GM20000 (cell line): ENCODE results near the gene CLTB.

Source experiments
- DNase-seq: peaks from one replicate; pipeline ENCODE4 v3.0.0; 2012; ENCODE audit warnings: low spot score
- CTCF ChIP-seq: IDR thresholded peaks from 2 replicates; pipeline ENCODE4 v1.5.1; 2012; ENCODE audit warnings: mild to moderate bottlenecking, control low read depth; ENCODE audit errors: extremely low read depth, missing control alignments

The CLTB gene

GRCh38 chr5:176397736-176398420 lies 18.5 kb downstream of the CLTB start:
- TF ChIP-seq CTCF = no peak
- no peak for DNase-seq

- TF ChIP-seq CTCF = no peak
These were observed 20.0 kb downstream of the CLTB start for GRCh38 chr5:176396330-176396729.

DNA sequence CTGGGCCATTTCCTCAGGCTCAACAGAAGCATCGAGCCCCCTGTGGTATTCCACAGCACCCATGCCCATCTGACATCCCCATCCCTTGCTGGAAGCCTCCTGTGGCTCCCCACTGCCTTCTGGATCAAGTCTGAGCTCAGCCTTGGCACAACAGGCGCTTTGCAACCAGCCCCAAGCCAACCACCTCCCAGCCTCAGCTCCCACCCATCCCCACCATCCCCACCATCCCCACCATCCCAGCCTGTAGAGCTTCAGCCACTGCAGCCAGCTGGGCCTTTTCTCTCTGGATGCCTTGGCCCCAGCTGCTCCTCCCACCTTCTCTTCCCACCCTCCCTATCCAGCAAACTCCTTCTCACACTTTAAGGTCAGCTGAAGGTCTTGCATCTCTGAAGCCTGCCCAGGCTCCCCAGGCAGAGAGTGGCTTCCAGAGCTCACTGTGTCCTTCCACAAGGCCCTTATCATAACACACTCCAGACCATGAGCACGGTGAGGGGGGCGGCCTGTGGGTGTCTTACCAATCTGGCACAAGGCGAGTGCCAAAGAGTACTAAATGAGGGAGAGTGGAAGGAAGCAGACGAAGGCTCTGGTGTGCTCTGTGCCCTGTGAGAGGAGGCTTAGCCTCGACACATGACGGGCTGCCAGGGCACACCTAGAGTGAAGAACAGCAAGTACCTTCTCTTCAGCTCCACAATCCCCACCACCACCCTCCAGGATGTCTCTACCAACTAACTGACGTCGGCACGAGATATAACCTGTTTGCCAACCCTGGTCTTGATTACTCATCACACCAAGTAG lies 21.3 kb downstream of the CLTB start:
- no peak for TF ChIP-seq CTCF
- DNase-seq = no peak

More at GRCh38 chr5:176396330-176396729, 20.0 kb downstream of the CLTB start:
- DNase-seq = no peak

- no peak for TF ChIP-seq CTCF
- no peak for DNase-seq
These were observed 22.2 kb downstream of the CLTB start for GRCh38 chr5:176394096-176394495.

- no peak for TF ChIP-seq CTCF
These were observed 23.8 kb downstream of the CLTB start for GRCh38 chr5:176392526-176392925.

GRCh38 chr5:176391999-176392398 lies 24.3 kb downstream of the CLTB start:
- DNase-seq = no peak
- TF ChIP-seq CTCF = no peak

More at GRCh38 chr5:176392526-176392925, 23.8 kb downstream of the CLTB start:
- DNase-seq = no peak

DNA sequence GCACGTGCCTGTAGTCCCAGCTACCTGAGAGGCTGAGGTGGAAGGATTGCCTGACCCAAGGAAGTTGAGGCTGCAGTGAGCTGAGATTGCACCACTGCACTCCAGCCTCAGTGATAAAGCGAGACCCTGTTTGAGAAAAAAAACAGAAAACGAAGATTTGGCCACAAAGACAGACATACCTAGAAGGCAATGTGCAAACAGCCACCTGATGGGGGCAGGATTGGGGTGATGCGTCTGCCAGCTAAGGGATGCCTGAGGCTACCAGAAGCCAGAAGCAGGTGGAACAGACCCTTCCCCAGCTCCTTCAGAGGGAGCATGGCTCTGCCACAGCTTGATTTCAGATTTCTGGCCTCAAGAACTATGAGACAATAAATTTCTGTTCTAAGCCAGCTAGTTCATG lies 24.9 kb downstream of the CLTB start:
- no peak for DNase-seq
- no peak for TF ChIP-seq CTCF
